A673 (cell line): Measurements from ENCODE around the gene FAM20A.

Experiments
- EZH2 ChIP-seq: fragments of 200-600 bp; sonication (generic); IDR thresholded peaks from 2 replicates; pipeline ENCODE4 v1.6.1; 2017; ENCODE audit warnings: borderline replicate concordance, low read depth, mild to moderate bottlenecking, mixed read lengths, antibody characterized with exemption, low read length; ENCODE audit not compliant: poor library complexity, severe bottlenecking
- TF ChIP-seq, protein P1 (sequence below): fragments of 300-800, 200-600 bp; sonication (generic); conservative IDR thresholded peaks from 2 replicates; pipeline ENCODE4 v1.5.1; 2017; ENCODE audit warnings: low read depth, mild to moderate bottlenecking, antibody characterized with exemption, low read length, moderate library complexity, mixed read lengths

DNA sequence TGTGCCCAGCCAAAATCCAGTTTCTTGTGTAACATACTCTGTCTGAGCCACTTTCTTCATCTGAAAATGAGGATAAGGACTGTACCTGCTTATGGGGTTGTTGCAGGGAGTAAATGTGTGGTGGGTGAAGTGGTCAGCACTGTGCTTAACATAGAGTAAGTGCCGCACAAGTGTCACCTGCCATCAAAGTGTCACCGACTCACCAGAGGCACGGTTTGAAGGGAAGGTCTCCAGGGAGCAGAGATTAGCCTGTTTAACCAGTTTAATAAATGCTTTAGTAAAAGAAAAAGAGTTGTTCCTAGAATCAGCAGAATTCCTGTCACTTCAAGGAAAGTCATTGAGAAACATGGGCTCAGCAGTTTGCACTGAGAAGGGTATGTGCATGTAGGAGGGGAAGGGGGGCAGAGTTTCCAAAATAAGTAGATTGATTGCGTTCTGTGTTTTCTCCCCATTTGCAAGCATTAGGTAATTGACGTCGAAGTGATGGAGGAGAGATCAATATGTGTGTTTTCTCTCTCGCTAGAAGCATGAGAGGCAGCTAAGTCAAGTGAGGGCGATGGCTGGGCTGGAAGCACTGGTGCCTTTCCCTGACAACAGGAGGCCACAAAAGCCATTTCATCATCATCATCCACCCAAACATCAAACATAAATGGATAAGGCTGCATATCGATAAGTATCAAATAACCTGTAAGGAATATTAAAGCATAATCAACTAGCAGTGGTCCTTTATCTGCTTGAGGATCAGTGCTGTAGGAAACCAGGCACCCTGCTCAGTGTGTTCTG, 19.1 kb downstream of the FAM20A start:
- TF ChIP-seq, protein P1, sequence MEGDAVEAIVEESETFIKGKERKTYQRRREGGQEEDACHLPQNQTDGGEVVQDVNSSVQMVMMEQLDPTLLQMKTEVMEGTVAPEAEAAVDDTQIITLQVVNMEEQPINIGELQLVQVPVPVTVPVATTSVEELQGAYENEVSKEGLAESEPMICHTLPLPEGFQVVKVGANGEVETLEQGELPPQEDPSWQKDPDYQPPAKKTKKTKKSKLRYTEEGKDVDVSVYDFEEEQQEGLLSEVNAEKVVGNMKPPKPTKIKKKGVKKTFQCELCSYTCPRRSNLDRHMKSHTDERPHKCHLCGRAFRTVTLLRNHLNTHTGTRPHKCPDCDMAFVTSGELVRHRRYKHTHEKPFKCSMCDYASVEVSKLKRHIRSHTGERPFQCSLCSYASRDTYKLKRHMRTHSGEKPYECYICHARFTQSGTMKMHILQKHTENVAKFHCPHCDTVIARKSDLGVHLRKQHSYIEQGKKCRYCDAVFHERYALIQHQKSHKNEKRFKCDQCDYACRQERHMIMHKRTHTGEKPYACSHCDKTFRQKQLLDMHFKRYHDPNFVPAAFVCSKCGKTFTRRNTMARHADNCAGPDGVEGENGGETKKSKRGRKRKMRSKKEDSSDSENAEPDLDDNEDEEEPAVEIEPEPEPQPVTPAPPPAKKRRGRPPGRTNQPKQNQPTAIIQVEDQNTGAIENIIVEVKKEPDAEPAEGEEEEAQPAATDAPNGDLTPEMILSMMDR = no peak
- TF ChIP-seq EZH2 = no peak
